ENCODE results near the gene ATP8B3. TPM values are rescaled to one million over a fixed set of nuclear protein-coding genes. Genes with fewer than 3 reads are reported as not detected.

ATP8B3 gene
- total and polyA plus RNA-seq, 9 of the 15 experiments (the other 6 are each of a cell fraction or from before 2014, with no cell fraction given): 1.2 to 12.3 (median 3.8) TPM

DNA sequence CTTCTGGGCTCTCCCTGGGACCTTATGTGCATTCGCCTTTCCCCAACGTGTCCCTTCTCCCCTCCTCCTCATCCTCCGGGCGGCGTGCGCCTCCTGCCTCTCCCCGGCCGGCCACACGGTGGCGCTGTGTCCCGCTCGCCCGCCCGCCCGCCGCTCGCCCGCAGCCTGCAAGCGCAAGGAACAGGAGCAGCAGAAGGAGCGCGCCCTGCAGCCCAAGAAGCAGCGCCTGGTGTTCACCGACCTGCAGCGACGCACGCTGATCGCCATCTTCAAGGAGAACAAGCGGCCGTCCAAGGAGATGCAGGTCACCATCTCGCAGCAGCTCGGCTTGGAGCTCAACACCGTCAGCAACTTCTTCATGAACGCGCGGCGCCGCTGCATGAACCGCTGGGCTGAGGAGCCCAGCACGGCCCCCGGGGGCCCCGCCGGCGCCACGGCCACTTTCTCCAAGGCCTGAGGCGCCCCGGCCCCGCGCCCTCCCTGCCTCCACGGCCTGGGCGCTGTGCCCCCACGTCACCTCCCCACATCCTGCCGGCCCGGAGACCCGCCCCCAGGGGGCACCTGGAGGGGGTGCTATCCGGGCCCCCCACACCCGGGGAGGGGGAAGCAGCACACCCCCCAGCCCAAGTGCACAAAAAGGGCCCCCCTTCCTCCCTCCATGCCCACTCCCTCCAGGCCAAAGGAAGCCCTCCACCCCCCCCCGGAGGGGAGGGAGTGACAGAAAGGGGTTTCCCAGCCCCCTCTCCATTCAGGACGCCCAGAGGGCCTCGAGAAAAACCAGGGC is 36.9 kb downstream of the ATP8B3 start (continued):
- TF ChIP-seq ZBTB40 (IDR thresholded peaks at IDR 0.05) (no peak), ZBTB40 (CRISPR knock-in tag; IDR thresholded peaks at IDR 0.05) (no peak), ZFP91 (CRISPR knock-in tag; IDR thresholded peaks at IDR 0.05) (peak; percentile 66; the same call in 1 of the 2 replicates), PCBP2 (IDR thresholded peaks at IDR 0.05; ENCODE audit: low read depth, low read length, poor library complexity, severe bottlenecking) (peak; percentile 76), ADNP (tag; IDR thresholded peaks at IDR 0.05) (peak; percentile 84; the same call in 1 of the 2 replicates)
- TF ChIP-seq, protein P1, sequence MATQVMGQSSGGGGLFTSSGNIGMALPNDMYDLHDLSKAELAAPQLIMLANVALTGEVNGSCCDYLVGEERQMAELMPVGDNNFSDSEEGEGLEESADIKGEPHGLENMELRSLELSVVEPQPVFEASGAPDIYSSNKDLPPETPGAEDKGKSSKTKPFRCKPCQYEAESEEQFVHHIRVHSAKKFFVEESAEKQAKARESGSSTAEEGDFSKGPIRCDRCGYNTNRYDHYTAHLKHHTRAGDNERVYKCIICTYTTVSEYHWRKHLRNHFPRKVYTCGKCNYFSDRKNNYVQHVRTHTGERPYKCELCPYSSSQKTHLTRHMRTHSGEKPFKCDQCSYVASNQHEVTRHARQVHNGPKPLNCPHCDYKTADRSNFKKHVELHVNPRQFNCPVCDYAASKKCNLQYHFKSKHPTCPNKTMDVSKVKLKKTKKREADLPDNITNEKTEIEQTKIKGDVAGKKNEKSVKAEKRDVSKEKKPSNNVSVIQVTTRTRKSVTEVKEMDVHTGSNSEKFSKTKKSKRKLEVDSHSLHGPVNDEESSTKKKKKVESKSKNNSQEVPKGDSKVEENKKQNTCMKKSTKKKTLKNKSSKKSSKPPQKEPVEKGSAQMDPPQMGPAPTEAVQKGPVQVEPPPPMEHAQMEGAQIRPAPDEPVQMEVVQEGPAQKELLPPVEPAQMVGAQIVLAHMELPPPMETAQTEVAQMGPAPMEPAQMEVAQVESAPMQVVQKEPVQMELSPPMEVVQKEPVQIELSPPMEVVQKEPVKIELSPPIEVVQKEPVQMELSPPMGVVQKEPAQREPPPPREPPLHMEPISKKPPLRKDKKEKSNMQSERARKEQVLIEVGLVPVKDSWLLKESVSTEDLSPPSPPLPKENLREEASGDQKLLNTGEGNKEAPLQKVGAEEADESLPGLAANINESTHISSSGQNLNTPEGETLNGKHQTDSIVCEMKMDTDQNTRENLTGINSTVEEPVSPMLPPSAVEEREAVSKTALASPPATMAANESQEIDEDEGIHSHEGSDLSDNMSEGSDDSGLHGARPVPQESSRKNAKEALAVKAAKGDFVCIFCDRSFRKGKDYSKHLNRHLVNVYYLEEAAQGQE (IDR thresholded peaks at IDR 0.05; ENCODE audit: borderline replicate concordance): peak; percentile 70
- TF ChIP-seq, protein P1 (CRISPR knock-in tag; IDR thresholded peaks at IDR 0.05; ENCODE audit: low read depth): no peak
